Smooth muscle cell (in vitro differentiated cells): ENCODE data around the gene C11orf58. TPM values are rescaled to one million over a fixed set of nuclear protein-coding genes. Genes with fewer than 3 reads are reported as not detected.

Experiments used
- DNase-seq: peaks from one replicate; lab custom pipeline; 2025; ENCODE audit not compliant: unreplicated experiment; lab: John Stamatoyannopoulos, UW
- H2AFZ ChIP-seq: fragments of 200-600 bp; sonication (generic); 2 replicates; pipeline ENCODE4 v1.6.0; 2016; ENCODE audit warnings: antibody characterized with exemption, low read depth, mild to moderate bottlenecking
- H3F3A ChIP-seq: fragments of 200-600 bp; sonication (generic); 2 replicates; pipeline ENCODE4 v1.6.0; 2017; ENCODE audit warnings: antibody characterized with exemption, low read depth
- H3K27ac ChIP-seq: fragments of 200-600 bp; sonication (generic); 2 replicates; pipeline ENCODE4 v1.5.1; 2016; ENCODE audit warnings: low read depth, mild to moderate bottlenecking
- H3K27me3 ChIP-seq: fragments of 200-600 bp; sonication (generic); 2 replicates; pipeline ENCODE4 v1.6.1; 2016; ENCODE audit warnings: low read depth, mild to moderate bottlenecking
- H3K36me3 ChIP-seq: fragments of 200-600 bp; sonication (generic); 2 replicates; pipeline ENCODE4 v1.5.1; 2016; ENCODE audit warnings: low read depth
- H3K4me1 ChIP-seq: fragments of 200-600 bp; sonication (generic); 2 replicates; pipeline ENCODE4 v1.5.1; 2016; ENCODE audit warnings: low read depth
- H3K4me2 ChIP-seq: fragments of 200-600 bp; sonication (generic); 2 replicates; pipeline ENCODE4 v1.6.0; 2016; ENCODE audit warnings: mild to moderate bottlenecking
- H3K4me3 ChIP-seq: fragments of 200-600 bp; sonication (generic); 2 replicates; pipeline ENCODE4 v1.5.1; 2016; ENCODE audit warnings: mild to moderate bottlenecking
- H3K79me2 ChIP-seq: fragments of 200-600 bp; sonication (generic); 2 replicates; pipeline ENCODE4 v1.6.0; 2016; ENCODE audit warnings: low read depth, mild to moderate bottlenecking
- H3K9ac ChIP-seq: fragments of 200-600 bp; sonication (generic); 2 replicates; pipeline ENCODE4 v1.6.0; 2016; ENCODE audit warnings: low read depth
- H3K9me3 ChIP-seq: fragments of 200-600 bp; sonication (generic); replicated peaks from 2 replicates; pipeline ENCODE4 v1.5.1; 2016; ENCODE audit warnings: low read depth
- H4K20me1 ChIP-seq: fragments of 200-600 bp; sonication (generic); 2 replicates; pipeline ENCODE4 v1.6.0; 2016; ENCODE audit warnings: low read depth
- CTCF ChIP-seq: fragments of 200-600 bp; sonication (generic); IDR thresholded peaks from 2 replicates; pipeline ENCODE4 v1.5.1; 2017; ENCODE audit warnings: borderline replicate concordance, mild to moderate bottlenecking, antibody characterized with exemption; ENCODE audit not compliant: insufficient read depth, poor library complexity, severe bottlenecking
- WGBS: methylation state at CpG from one replicate; pipeline ENCODE4 v1.1.7; 2016; ENCODE audit warnings: low lambda C conversion rate; 5-methylcytosine and 5-hydroxymethylcytosine counted together
- polyA plus RNA-seq: library from polyadenylated mRNA; unstranded; fragments of >200 nt; fragmentation: Nextera tagmentation; extraction: Ambion mirVana; gene quantifications from 2 replicates; pipeline ENCODE4 v1.2.1, GENCODE V29; 2016
- total RNA-seq: library from RNA; depleted of rRNA; stranded (reverse); fragments of >200 nt; gene quantifications from 2 replicates; pipeline ENCODE4 v1.2.3, GENCODE V29; 2014

The C11orf58 gene
- total and polyA plus RNA-seq, 2 experiments from 2014 or later: 174 to 183 TPM

GRCh38 chr11:16789560-16790485 is 51.4 kb downstream of the C11orf58 start:
- Histone ChIP-seq H3K79me2 (no peaks in the 10 kb centered on the region), H3K9ac (peak overlapping the region; percentile 68), H3K4me3 (no peak overlapping the region), H3K9me3 (no peaks in the 10 kb centered on the region), H2AFZ (no peak overlapping the region), H3K36me3 (no peaks in the 10 kb centered on the region), H3K27ac (no peak overlapping the region), H4K20me1 (no peaks in the 10 kb centered on the region), H3K27me3 (no peaks in the 10 kb centered on the region), H3K4me1 (peaks cover 17% of the 10 kb centered on the region), H3K4me2 (no peak overlapping the region), H3F3A (peaks cover 11% of the 10 kb centered on the region)
- TF ChIP-seq CTCF: no peak
- WGBS: 97% methylated on average over 10 of the region's 10 CpGs
- DNase-seq: no peak

GRCh38 chr11:16790486-16791190 is 52.2 kb downstream of the C11orf58 start:
- no peaks in the 10 kb centered on the region for H3K79me2 ChIP-seq
- TF ChIP-seq CTCF: no peak
- peak overlapping the region; percentile 21 for H2AFZ ChIP-seq
- H3K4me1 ChIP-seq: peaks cover 13% of the 10 kb centered on the region
- WGBS: 94% methylated on average over 16 of the region's 16 CpGs
- H3K4me2 ChIP-seq: peak overlapping the region; percentile 56
- H3K9ac ChIP-seq: peak overlapping the region; percentile 68
- no peaks in the 10 kb centered on the region for H3K36me3 ChIP-seq
- no peak overlapping the region for H3K4me3 ChIP-seq
- H4K20me1 ChIP-seq: no peaks in the 10 kb centered on the region
- H3K27me3 ChIP-seq: no peaks in the 10 kb centered on the region
- peak overlapping the region; percentile 100 for H3K27ac ChIP-seq
- no peaks in the 10 kb centered on the region for H3K9me3 ChIP-seq
- DNase-seq: no peak
- H3F3A ChIP-seq: peaks cover 11% of the 10 kb centered on the region

GRCh38 chr11:16791191-16791961 is 52.9 kb downstream of the C11orf58 start:
- peak overlapping the region; percentile 86 for H3K4me2 ChIP-seq
- WGBS: 50% methylated on average over 13 of the region's 13 CpGs
- peak overlapping the region; percentile 93 for H3K9ac ChIP-seq
- no peaks in the 10 kb centered on the region for H3K9me3 ChIP-seq
- H3K27ac ChIP-seq: peak overlapping the region; percentile 100
- peaks cover 13% of the 10 kb centered on the region for H3K4me1 ChIP-seq
- no peaks in the 10 kb centered on the region for H4K20me1 ChIP-seq
- DNase-seq: no peak
- H2AFZ ChIP-seq: peak overlapping the region; percentile 56
- H3F3A ChIP-seq: peaks cover 11% of the 10 kb centered on the region
- no peaks in the 10 kb centered on the region for H3K27me3 ChIP-seq
- no peaks in the 10 kb centered on the region for H3K79me2 ChIP-seq
- no peak for TF ChIP-seq CTCF
- no peaks in the 10 kb centered on the region for H3K36me3 ChIP-seq
- peak overlapping the region; percentile 34 for H3K4me3 ChIP-seq
